ENCODE data around the gene TLN1. TPM values are rescaled to one million over a fixed set of nuclear protein-coding genes. Genes with fewer than 3 reads are reported as not detected.

TLN1 gene
- total RNA-seq, 2 donors from 2014 or later: 117 to 123 TPM

DNA sequence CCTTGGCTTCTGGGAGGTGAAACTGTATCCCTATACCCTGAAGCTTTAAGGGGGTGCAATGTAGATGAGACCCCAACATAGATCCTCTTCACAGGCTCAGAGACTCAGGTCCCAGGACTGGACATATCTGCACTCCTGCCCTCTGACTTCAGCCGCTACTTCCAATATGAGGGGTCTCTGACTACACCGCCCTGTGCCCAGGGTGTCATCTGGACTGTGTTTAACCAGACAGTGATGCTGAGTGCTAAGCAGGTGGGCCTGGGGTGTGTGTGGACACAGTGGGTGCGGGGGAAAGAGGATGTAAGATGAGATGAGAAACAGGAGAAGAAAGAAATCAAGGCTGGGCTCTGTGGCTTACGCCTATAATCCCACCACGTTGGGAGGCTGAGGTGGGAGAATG, 52.9 kb downstream of the TLN1 start:
- H3K9me3 Mint-ChIP-seq: no peaks in the 10 kb centered on the region
- H3K36me3 Mint-ChIP-seq (ENCODE audit: low read depth): peaks cover 23% of the 10 kb centered on the region
- H3K4me3 Mint-ChIP-seq: no peak overlapping the region
- no peak overlapping the region for H3K27ac ChIP-seq (ENCODE audit: low read depth, low read length)
- peaks cover 14% of the 10 kb centered on the region for H3K27me3 Mint-ChIP-seq (ENCODE audit: insufficient read depth)
- no peak overlapping the region for H3K4me3 ChIP-seq (ENCODE audit: low read length)
- H3K9me3 ChIP-seq (ENCODE audit: control insufficient read depth, low read length): no peaks in the 10 kb centered on the region
- H3K36me3 ChIP-seq (ENCODE audit: control insufficient read depth, insufficient read depth, low read length): peaks cover 22% of the 10 kb centered on the region
- H3K27me3 ChIP-seq (ENCODE audit: control insufficient read depth, insufficient read depth, low read length, poor library complexity, severe bottlenecking): peaks cover 7% of the 10 kb centered on the region
- H3K4me1 Mint-ChIP-seq: peaks cover 24% of the 10 kb centered on the region
- no peak overlapping the region for H3K9ac ChIP-seq (ENCODE audit: extremely low read depth, low read length, poor library complexity, severe bottlenecking)
- no peak for DNase-seq
- TF ChIP-seq, protein P1, sequence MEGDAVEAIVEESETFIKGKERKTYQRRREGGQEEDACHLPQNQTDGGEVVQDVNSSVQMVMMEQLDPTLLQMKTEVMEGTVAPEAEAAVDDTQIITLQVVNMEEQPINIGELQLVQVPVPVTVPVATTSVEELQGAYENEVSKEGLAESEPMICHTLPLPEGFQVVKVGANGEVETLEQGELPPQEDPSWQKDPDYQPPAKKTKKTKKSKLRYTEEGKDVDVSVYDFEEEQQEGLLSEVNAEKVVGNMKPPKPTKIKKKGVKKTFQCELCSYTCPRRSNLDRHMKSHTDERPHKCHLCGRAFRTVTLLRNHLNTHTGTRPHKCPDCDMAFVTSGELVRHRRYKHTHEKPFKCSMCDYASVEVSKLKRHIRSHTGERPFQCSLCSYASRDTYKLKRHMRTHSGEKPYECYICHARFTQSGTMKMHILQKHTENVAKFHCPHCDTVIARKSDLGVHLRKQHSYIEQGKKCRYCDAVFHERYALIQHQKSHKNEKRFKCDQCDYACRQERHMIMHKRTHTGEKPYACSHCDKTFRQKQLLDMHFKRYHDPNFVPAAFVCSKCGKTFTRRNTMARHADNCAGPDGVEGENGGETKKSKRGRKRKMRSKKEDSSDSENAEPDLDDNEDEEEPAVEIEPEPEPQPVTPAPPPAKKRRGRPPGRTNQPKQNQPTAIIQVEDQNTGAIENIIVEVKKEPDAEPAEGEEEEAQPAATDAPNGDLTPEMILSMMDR (conservative IDR thresholded peaks at IDR 0.05): no peak
- no peak overlapping the region for H3K27ac Mint-ChIP-seq
- H3K4me1 ChIP-seq (ENCODE audit: control insufficient read depth, insufficient read depth, low read length): peaks cover 6% of the 10 kb centered on the region
- 80 to 92% methylated on average over 2 to 5 of the region's 5 CpGs for WGBS, 2 experiments (ENCODE audit: insufficient coverage in 1 of 2, insufficient read length in 1 of 2)

- Mint-ChIP-seq H3K4me3 (peak overlapping the region; percentile 68), H3K27ac (peak overlapping the region; percentile 61), H3K36me3 (ENCODE audit: low read depth) (no peaks in the 10 kb centered on the region), H3K27me3 (ENCODE audit: insufficient read depth) (peaks cover 24% of the 10 kb centered on the region), H3K4me1 (peaks cover 12% of the 10 kb centered on the region), H3K9me3 (no peaks in the 10 kb centered on the region)
- Histone ChIP-seq H3K27me3 (ENCODE audit: control insufficient read depth, insufficient read depth, low read length, poor library complexity, severe bottlenecking) (peaks cover 18% of the 10 kb centered on the region), H3K4me3 (ENCODE audit: low read length) (peak overlapping the region; percentile 70), H3K9me3 (ENCODE audit: control insufficient read depth, low read length) (no peaks in the 10 kb centered on the region), H3K36me3 (ENCODE audit: control insufficient read depth, insufficient read depth, low read length) (no peaks in the 10 kb centered on the region), H3K9ac (ENCODE audit: extremely low read depth, low read length, poor library complexity, severe bottlenecking) (no peak overlapping the region), H3K27ac (ENCODE audit: low read depth, low read length) (no peak overlapping the region), H3K4me1 (ENCODE audit: control insufficient read depth, insufficient read depth, low read length) (peaks cover 5% of the 10 kb centered on the region)
- 16 to 21% methylated on average over 20 to 51 of the region's 51 CpGs for WGBS, 2 experiments (ENCODE audit: insufficient coverage in 1 of 2, insufficient read length in 1 of 2)
- TF ChIP-seq, protein P1 (conservative IDR thresholded peaks at IDR 0.05): peak; percentile 39
- peak; percentile 95 for DNase-seq
Observed at GRCh38 chr9:35675732-35676392, 56.1 kb downstream of the TLN1 start.

DNA sequence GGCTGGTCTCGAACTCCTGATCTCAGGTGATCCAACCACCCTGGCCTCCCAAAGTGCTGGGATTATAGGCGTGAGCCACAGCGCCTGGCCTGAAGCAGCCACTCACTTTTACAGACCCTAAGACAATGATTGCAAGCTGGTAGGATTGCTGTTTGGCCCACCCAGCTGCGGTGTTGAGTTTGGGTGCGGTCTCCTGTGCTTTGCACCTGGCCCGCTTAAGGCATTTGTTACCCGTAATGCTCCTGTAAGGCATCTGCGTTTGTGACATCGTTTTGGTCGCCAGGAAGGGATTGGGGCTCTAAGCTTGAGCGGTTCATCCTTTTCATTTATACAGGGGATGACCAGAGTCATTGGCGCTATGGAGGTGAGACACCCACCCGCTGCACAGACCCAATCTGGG, 56.8 kb downstream of the TLN1 start:
- H3K4me3 Mint-ChIP-seq: peak overlapping the region; percentile 68
- no peak overlapping the region for H3K9ac ChIP-seq (ENCODE audit: extremely low read depth, low read length, poor library complexity, severe bottlenecking)
- 48 to 63% methylated on average over 13 of the region's 13 CpGs for WGBS, 2 experiments (ENCODE audit: insufficient coverage in 1 of 2, insufficient read length in 1 of 2)

More for the DNA sequence above, 56.8 kb downstream of the TLN1 start:
- Mint-ChIP-seq H3K9me3 (no peaks in the 10 kb centered on the region), H3K27me3 (ENCODE audit: insufficient read depth) (peaks cover 24% of the 10 kb centered on the region), H3K27ac (peak overlapping the region; percentile 44), H3K4me1 (peaks cover 5% of the 10 kb centered on the region), H3K36me3 (ENCODE audit: low read depth) (no peaks in the 10 kb centered on the region)
- Histone ChIP-seq H3K27me3 (ENCODE audit: control insufficient read depth, insufficient read depth, low read length, poor library complexity, severe bottlenecking) (peaks cover 18% of the 10 kb centered on the region), H3K4me1 (ENCODE audit: control insufficient read depth, insufficient read depth, low read length) (no peaks in the 10 kb centered on the region), H3K9me3 (ENCODE audit: control insufficient read depth, low read length) (no peaks in the 10 kb centered on the region), H3K4me3 (ENCODE audit: low read length) (peak overlapping the region; percentile 70), H3K27ac (ENCODE audit: low read depth, low read length) (no peak overlapping the region), H3K36me3 (ENCODE audit: control insufficient read depth, insufficient read depth, low read length) (no peaks in the 10 kb centered on the region)
- no peak for DNase-seq
- TF ChIP-seq, protein P1 (conservative IDR thresholded peaks at IDR 0.05): no peak
